OCI-LY3 (cell line): ENCODE data around the gene EIF4G2.

ENCODE experiments used
- H2AFZ ChIP-seq: fragments of 200-600, 300-600 bp; shearing (Covaris generic); 2 replicates; pipeline ENCODE4 v1.6.0; 2014; ENCODE audit warnings: antibody characterized with exemption, low read depth, low read length
- H3K27ac ChIP-seq: fragments of 200-600, 300-600 bp; sonication (generic); 2 replicates; pipeline ENCODE4 v1.5.1; 2014; ENCODE audit warnings: mild to moderate bottlenecking, low read length, moderate library complexity, mixed read lengths
- H3K27me3 ChIP-seq: fragments of 200-600, 300-600 bp; sonication (generic); 2 replicates; pipeline ENCODE4 v1.6.1; 2014; ENCODE audit warnings: low read depth, low read length, mixed read lengths
- H3K36me3 ChIP-seq: fragments of 200-600, 300-600 bp; sonication (generic); replicated peaks from 2 replicates; pipeline ENCODE3; 2014; ENCODE audit warnings: low read depth, low read length, mixed read lengths
- H3K4me1 ChIP-seq: fragments of 300-600, 200-600 bp; sonication (generic); 2 replicates; pipeline ENCODE4 v1.6.1; 2014; ENCODE audit warnings: low read length, mixed read lengths
- H3K4me2 ChIP-seq: fragments of 200-600, 300-600 bp; sonication (generic); 2 replicates; pipeline ENCODE4 v1.6.1; 2014; ENCODE audit warnings: low read length, mixed read lengths
- H3K4me3 ChIP-seq: fragments of 300-600, 200-600 bp; sonication (generic); 2 replicates; pipeline ENCODE4 v1.5.1; 2014; ENCODE audit warnings: antibody characterized with exemption, mild to moderate bottlenecking, low read length, moderate library complexity
- H3K79me2 ChIP-seq: fragments of 300-600, 200-600 bp; shearing (Covaris generic); 2 replicates; pipeline ENCODE4 v1.6.1; 2014; ENCODE audit warnings: mild to moderate bottlenecking, low read length, mixed read lengths
- H3K9ac ChIP-seq: fragments of 300-600, 200-600 bp; shearing (Covaris generic); 2 replicates; pipeline ENCODE4 v1.6.0; 2014; ENCODE audit warnings: mild to moderate bottlenecking, low read length, moderate library complexity
- H3K9me3 ChIP-seq: fragments of 200-600, 300-600 bp; shearing (Covaris generic); 2 replicates; pipeline ENCODE4 v1.6.1; 2014; ENCODE audit warnings: low read length, mixed read lengths; ENCODE audit not compliant: insufficient read depth
- H4K20me1 ChIP-seq: fragments of 200-600, 300-600 bp; sonication (generic); 2 replicates; pipeline ENCODE4 v1.6.1; 2016; ENCODE audit warnings: low read length, mixed read lengths; ENCODE audit not compliant: insufficient read depth
- CTCF ChIP-seq: fragments of 200-600, 300-600 bp; sonication (generic); IDR thresholded peaks from 2 replicates; pipeline ENCODE4 v1.5.1; 2014; ENCODE audit warnings: antibody characterized with exemption, low read length, low read depth
- EZH2phosphoT487 ChIP-seq: fragments of 200-600 bp; shearing (Covaris generic); IDR thresholded peaks from 2 replicates; pipeline ENCODE4 v1.6.1; 2018; ENCODE audit warnings: antibody characterized with exemption, mixed run types, low read depth

The EIF4G2 gene

GRCh38 chr11:10777393-10777793 is 31.3 kb downstream of the EIF4G2 start:
- no peak for TF ChIP-seq CTCF
- no peak overlapping the region for H3K4me3 ChIP-seq
- H3K9ac ChIP-seq: no peak overlapping the region
- H4K20me1 ChIP-seq: no peaks in the 10 kb centered on the region
- peaks cover 39% of the 10 kb centered on the region for H3K36me3 ChIP-seq
- no peaks in the 10 kb centered on the region for H3K4me1 ChIP-seq
- H3K79me2 ChIP-seq: no peaks in the 10 kb centered on the region
- no peak overlapping the region for H2AFZ ChIP-seq
- no peaks in the 10 kb centered on the region for H3K9me3 ChIP-seq
- H3K27me3 ChIP-seq: no peaks in the 10 kb centered on the region
- no peak overlapping the region for H3K4me2 ChIP-seq
- H3K27ac ChIP-seq: no peak overlapping the region

GRCh38 chr11:10774811-10775210 is 33.9 kb downstream of the EIF4G2 start:
- no peaks in the 10 kb centered on the region for H3K79me2 ChIP-seq
- H3K4me2 ChIP-seq: no peak overlapping the region
- no peaks in the 10 kb centered on the region for H3K4me1 ChIP-seq
- no peaks in the 10 kb centered on the region for H3K9me3 ChIP-seq
- H3K36me3 ChIP-seq: peaks cover 55% of the 10 kb centered on the region
- no peak overlapping the region for H3K4me3 ChIP-seq
- H3K27ac ChIP-seq: no peak overlapping the region
- H4K20me1 ChIP-seq: no peaks in the 10 kb centered on the region
- TF ChIP-seq EZH2phosphoT487 (no peak), CTCF (no peak)
- no peaks in the 10 kb centered on the region for H3K27me3 ChIP-seq
- H2AFZ ChIP-seq: no peak overlapping the region
- no peak overlapping the region for H3K9ac ChIP-seq

- no peak for TF ChIP-seq CTCF
- TF ChIP-seq EZH2phosphoT487: no peak
- Histone ChIP-seq H3K4me3 (no peak overlapping the region), H3K4me1 (no peaks in the 10 kb centered on the region), H2AFZ (no peak overlapping the region), H3K79me2 (no peaks in the 10 kb centered on the region), H3K9me3 (no peaks in the 10 kb centered on the region), H4K20me1 (no peaks in the 10 kb centered on the region), H3K4me2 (no peak overlapping the region), H3K9ac (no peak overlapping the region), H3K27ac (no peak overlapping the region), H3K27me3 (no peaks in the 10 kb centered on the region), H3K36me3 (peaks cover 63% of the 10 kb centered on the region)
These were observed 37.3 kb downstream of the EIF4G2 start for GRCh38 chr11:10771457-10771856.

- H4K20me1 ChIP-seq: no peaks in the 10 kb centered on the region
- no peak for TF ChIP-seq EZH2phosphoT487
- peak; percentile 81 for TF ChIP-seq CTCF
- no peaks in the 10 kb centered on the region for H3K9me3 ChIP-seq
- no peak overlapping the region for H3K9ac ChIP-seq
- no peaks in the 10 kb centered on the region for H3K79me2 ChIP-seq
- no peak overlapping the region for H3K4me3 ChIP-seq
- H3K4me2 ChIP-seq: no peak overlapping the region
- H3K27ac ChIP-seq: no peak overlapping the region
- no peaks in the 10 kb centered on the region for H3K4me1 ChIP-seq
- H3K27me3 ChIP-seq: no peaks in the 10 kb centered on the region
- H3K36me3 ChIP-seq: peaks cover 69% of the 10 kb centered on the region
- no peak overlapping the region for H2AFZ ChIP-seq
These were observed 38.0 kb downstream of the EIF4G2 start for GRCh38 chr11:10770626-10771254.
